Activated CD4-positive, alpha-beta T cell treated with anti-CD3 and anti-CD28 coated beads, Interleukin-2, amount 10 ng/mL, durations not matched to agents 24 days and 14 days (primary cell): Measurements from ENCODE around the gene ESRP2. TPM values are rescaled to one million over a fixed set of nuclear protein-coding genes. Genes with fewer than 3 reads are reported as not detected.

Experiments
- DNase-seq: peaks from one replicate; pipeline ENCODE4 v3.0.0; 2022
- H3K27ac Mint-ChIP-seq: one replicate; pipeline ENCODE4 v1.8.0; 2022; ENCODE audit warnings: mild to moderate bottlenecking, mixed read lengths
- H3K27me3 Mint-ChIP-seq: one replicate; pipeline ENCODE4 v1.8.0; 2022; ENCODE audit warnings: mixed read lengths
- H3K36me3 Mint-ChIP-seq: one replicate; pipeline ENCODE4 v1.8.0; 2022; ENCODE audit warnings: low read depth, mild to moderate bottlenecking, mixed read lengths
- H3K4me1 Mint-ChIP-seq: one replicate; pipeline ENCODE4 v1.8.0; 2021; ENCODE audit warnings: mixed read lengths
- H3K4me3 Mint-ChIP-seq: one replicate; pipeline ENCODE4 v1.8.0; 2022; ENCODE audit warnings: mild to moderate bottlenecking, moderate library complexity, mixed read lengths
- H3K9me3 Mint-ChIP-seq: one replicate; pipeline ENCODE4 v1.8.0; 2021; ENCODE audit warnings: mixed read lengths
- intact Hi-C: fragments of 100-400 bp; cut with micrococcal nuclease; formaldehyde crosslinking; loops from one replicate; pipeline ENCODE4 v1.15.1; 2023
- total RNA-seq: library from RNA; stranded (reverse); gene quantifications from 2 replicates; pipeline ENCODE4 v1.2.3, GENCODE V29; 2022

Gene ESRP2
- total RNA-seq, 1 donor from 2014 or later = 0.09 TPM

- no peak for DNase-seq
- H3K4me3 Mint-ChIP-seq = no peak overlapping the region
- no peaks in the 10 kb centered on the region for H3K9me3 Mint-ChIP-seq
- H3K27me3 Mint-ChIP-seq = no peaks in the 10 kb centered on the region
- intact Hi-C loops = no loop called here
- peaks cover 20% of the 10 kb centered on the region for H3K36me3 Mint-ChIP-seq
- peaks cover 10% of the 10 kb centered on the region for H3K4me1 Mint-ChIP-seq
- no peak overlapping the region for H3K27ac Mint-ChIP-seq
These were observed 33.8 kb downstream of the ESRP2 start for GRCh38 chr16:68202091-68202519.

GRCh38 chr16:68200088-68200783 is 35.7 kb downstream of the ESRP2 start:
- peaks cover 15% of the 10 kb centered on the region for H3K36me3 Mint-ChIP-seq
- intact Hi-C loops = no loop called here

GRCh38 chr16:68197250-68197649 is 38.7 kb downstream of the ESRP2 start:
- intact Hi-C loops = no loop called here
- H3K27me3 Mint-ChIP-seq = no peaks in the 10 kb centered on the region
- H3K36me3 Mint-ChIP-seq = peaks cover 27% of the 10 kb centered on the region

More at GRCh38 chr16:68200088-68200783, 35.7 kb downstream of the ESRP2 start:
- Mint-ChIP-seq H3K27me3 (no peaks in the 10 kb centered on the region), H3K27ac (peak overlapping the region; percentile 54), H3K4me3 (no peak overlapping the region), H3K4me1 (peaks cover 10% of the 10 kb centered on the region), H3K9me3 (no peaks in the 10 kb centered on the region)
- no peak for DNase-seq

GRCh38 chr16:68194251-68194650 is 41.7 kb downstream of the ESRP2 start:
- no peak overlapping the region for H3K4me3 Mint-ChIP-seq
- peaks cover 7% of the 10 kb centered on the region for H3K4me1 Mint-ChIP-seq
- no peaks in the 10 kb centered on the region for H3K9me3 Mint-ChIP-seq
- H3K36me3 Mint-ChIP-seq = peaks cover 35% of the 10 kb centered on the region
- DNase-seq = no peak
- intact Hi-C loops = no loop called here
- peak overlapping the region; percentile 48 for H3K27ac Mint-ChIP-seq
- H3K27me3 Mint-ChIP-seq = no peaks in the 10 kb centered on the region

More at GRCh38 chr16:68197250-68197649, 38.7 kb downstream of the ESRP2 start:
- DNase-seq = no peak
- Mint-ChIP-seq H3K9me3 (no peaks in the 10 kb centered on the region), H3K4me3 (no peak overlapping the region), H3K4me1 (peaks cover 13% of the 10 kb centered on the region), H3K27ac (no peak overlapping the region)

- peak overlapping the region; percentile 35 for H3K27ac Mint-ChIP-seq
- no peaks in the 10 kb centered on the region for H3K27me3 Mint-ChIP-seq
- H3K4me3 Mint-ChIP-seq = no peak overlapping the region
- H3K4me1 Mint-ChIP-seq = peaks cover 5% of the 10 kb centered on the region
- DNase-seq = no peak
- peaks cover 55% of the 10 kb centered on the region for H3K36me3 Mint-ChIP-seq
- H3K9me3 Mint-ChIP-seq = no peaks in the 10 kb centered on the region
- intact Hi-C loops = no loop called here
These were observed 45.0 kb downstream of the ESRP2 start for GRCh38 chr16:68190736-68191510.

GRCh38 chr16:68190081-68190480 is 45.8 kb downstream of the ESRP2 start:
- Mint-ChIP-seq H3K36me3 (peaks cover 60% of the 10 kb centered on the region), H3K4me3 (no peak overlapping the region), H3K27ac (no peak overlapping the region), H3K27me3 (no peaks in the 10 kb centered on the region), H3K4me1 (peaks cover 5% of the 10 kb centered on the region), H3K9me3 (no peaks in the 10 kb centered on the region)
- DNase-seq = no peak
- intact Hi-C loops = no loop called here

- peaks cover 58% of the 10 kb centered on the region for H3K36me3 Mint-ChIP-seq
- no peak overlapping the region for H3K27ac Mint-ChIP-seq
- H3K27me3 Mint-ChIP-seq = no peaks in the 10 kb centered on the region
- H3K9me3 Mint-ChIP-seq = no peaks in the 10 kb centered on the region
- no peak overlapping the region for H3K4me3 Mint-ChIP-seq
- DNase-seq = no peak
- intact Hi-C loops = no loop called here
- H3K4me1 Mint-ChIP-seq = peaks cover 5% of the 10 kb centered on the region
These were observed 47.8 kb downstream of the ESRP2 start for GRCh38 chr16:68188170-68188569.

- H3K27ac Mint-ChIP-seq = no peak overlapping the region
- peaks cover 57% of the 10 kb centered on the region for H3K36me3 Mint-ChIP-seq
- H3K27me3 Mint-ChIP-seq = no peaks in the 10 kb centered on the region
- no peak overlapping the region for H3K4me3 Mint-ChIP-seq
- intact Hi-C loops = no loop called here
- no peak for DNase-seq
- no peaks in the 10 kb centered on the region for H3K9me3 Mint-ChIP-seq
- peaks cover 2% of the 10 kb centered on the region for H3K4me1 Mint-ChIP-seq
These were observed 48.4 kb downstream of the ESRP2 start for GRCh38 chr16:68187505-68187904.

- H3K36me3 Mint-ChIP-seq = peaks cover 59% of the 10 kb centered on the region
- H3K4me3 Mint-ChIP-seq = no peak overlapping the region
- intact Hi-C loops = no loop called here
- no peak for DNase-seq
- H3K9me3 Mint-ChIP-seq = no peaks in the 10 kb centered on the region
- H3K27ac Mint-ChIP-seq = no peak overlapping the region
- peaks cover 2% of the 10 kb centered on the region for H3K4me1 Mint-ChIP-seq
- H3K27me3 Mint-ChIP-seq = no peaks in the 10 kb centered on the region
These were observed 49.0 kb downstream of the ESRP2 start for GRCh38 chr16:68186877-68187276.

GRCh38 chr16:68183046-68183445 is 52.9 kb downstream of the ESRP2 start:
- H3K27me3 Mint-ChIP-seq = no peaks in the 10 kb centered on the region
- H3K9me3 Mint-ChIP-seq = no peaks in the 10 kb centered on the region
- intact Hi-C loops = no loop called here
- no peak overlapping the region for H3K27ac Mint-ChIP-seq
- no peak overlapping the region for H3K4me3 Mint-ChIP-seq
- no peaks in the 10 kb centered on the region for H3K4me1 Mint-ChIP-seq
- DNase-seq = no peak
- peaks cover 72% of the 10 kb centered on the region for H3K36me3 Mint-ChIP-seq

- no peaks in the 10 kb centered on the region for H3K27me3 Mint-ChIP-seq
- H3K4me3 Mint-ChIP-seq = no peak overlapping the region
- peaks cover 66% of the 10 kb centered on the region for H3K36me3 Mint-ChIP-seq
- peak overlapping the region; percentile 1 for H3K27ac Mint-ChIP-seq
- no peaks in the 10 kb centered on the region for H3K4me1 Mint-ChIP-seq
- intact Hi-C loops = no loop called here
- H3K9me3 Mint-ChIP-seq = no peaks in the 10 kb centered on the region
- DNase-seq = no peak
These were observed 56.1 kb downstream of the ESRP2 start for GRCh38 chr16:68179855-68180254.

GRCh38 chr16:68179196-68179795 is 56.6 kb downstream of the ESRP2 start:
- H3K27me3 Mint-ChIP-seq = no peaks in the 10 kb centered on the region
- intact Hi-C loops = no loop called here
- no peak overlapping the region for H3K4me3 Mint-ChIP-seq
- H3K4me1 Mint-ChIP-seq = peaks cover under 1% of the 10 kb centered on the region
- DNase-seq = no peak
- no peaks in the 10 kb centered on the region for H3K9me3 Mint-ChIP-seq
- peaks cover 68% of the 10 kb centered on the region for H3K36me3 Mint-ChIP-seq
- H3K27ac Mint-ChIP-seq = no peak overlapping the region
